Globus pallidus (tissue), 1 donor: ENCODE measurements around the gene EHD4.

Experiments
- DNase-seq: peaks from one replicate; pipeline ENCODE4 v3.0.0-alpha.2; 2015; ENCODE audit warnings: low spot score

The EHD4 gene

DNA sequence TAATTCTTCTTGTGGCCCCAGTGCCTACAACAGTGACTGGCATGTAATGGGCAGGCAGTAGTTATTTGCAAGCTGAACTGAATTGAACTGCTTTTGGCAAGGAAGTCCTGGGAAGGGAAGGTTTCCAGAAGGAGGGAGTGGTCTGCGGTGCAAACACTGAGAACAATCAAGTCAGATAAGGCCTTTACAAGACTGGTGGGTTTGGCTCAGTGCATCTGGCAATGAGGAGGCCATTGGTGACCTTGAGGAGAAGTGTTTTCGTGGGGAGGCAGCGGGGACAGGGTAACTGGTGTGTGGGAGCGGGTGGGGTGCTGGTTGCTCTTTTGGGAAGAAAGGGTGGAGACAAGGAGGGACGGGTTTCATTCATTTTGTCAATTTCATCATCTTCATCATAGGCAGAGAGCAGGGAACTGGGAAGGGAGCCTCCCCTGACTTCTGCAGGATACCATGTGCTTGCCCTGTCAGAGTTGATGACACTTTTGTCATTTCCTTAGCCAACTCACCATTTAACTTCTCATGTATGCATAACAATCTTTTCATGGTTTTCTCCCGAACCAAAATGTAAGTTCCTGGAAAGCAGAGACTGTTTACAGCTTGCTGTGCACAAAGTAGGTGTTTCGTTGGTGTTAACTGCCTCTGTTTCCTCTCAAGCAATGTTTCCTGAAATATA lies 8.4 kb upstream of the EHD4 start:
- no peak for DNase-seq

DNA sequence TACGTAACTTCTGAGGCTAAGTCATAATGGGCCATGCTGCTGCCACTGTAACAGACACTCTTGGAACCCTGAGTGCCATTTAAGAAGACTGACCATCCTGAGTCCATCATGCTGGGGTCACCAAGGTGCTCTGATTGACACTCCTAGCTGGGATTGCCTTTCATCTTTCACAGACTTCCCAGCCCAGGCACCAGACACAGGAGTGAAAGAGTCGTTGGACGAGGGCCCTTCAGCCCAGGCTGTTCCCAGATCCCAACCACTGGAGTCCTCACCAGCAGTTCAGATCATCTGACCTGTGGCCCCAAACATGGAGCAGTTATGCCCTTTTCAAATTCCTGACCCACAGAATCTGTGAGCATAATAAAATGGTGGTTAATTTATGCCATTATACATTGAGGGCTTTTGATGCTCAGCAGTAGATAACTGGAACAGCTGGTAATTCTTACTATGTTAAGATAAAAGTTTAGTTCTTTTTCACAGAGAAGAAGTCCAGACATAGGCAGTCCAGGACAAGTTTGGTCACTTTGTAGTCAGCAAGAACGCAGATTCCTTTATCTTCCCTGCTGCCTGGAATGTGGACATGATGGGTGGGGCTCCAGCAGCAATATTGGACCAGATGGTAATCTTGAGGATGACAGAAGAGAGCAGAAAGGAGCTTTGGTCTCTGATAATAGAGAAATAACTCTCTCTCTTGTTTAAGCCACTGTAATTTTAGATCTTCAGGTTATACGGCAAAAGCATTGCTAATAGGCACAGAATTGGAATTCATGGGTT lies 7.3 kb upstream of the EHD4 start:
- DNase-seq, result no peak

DNA sequence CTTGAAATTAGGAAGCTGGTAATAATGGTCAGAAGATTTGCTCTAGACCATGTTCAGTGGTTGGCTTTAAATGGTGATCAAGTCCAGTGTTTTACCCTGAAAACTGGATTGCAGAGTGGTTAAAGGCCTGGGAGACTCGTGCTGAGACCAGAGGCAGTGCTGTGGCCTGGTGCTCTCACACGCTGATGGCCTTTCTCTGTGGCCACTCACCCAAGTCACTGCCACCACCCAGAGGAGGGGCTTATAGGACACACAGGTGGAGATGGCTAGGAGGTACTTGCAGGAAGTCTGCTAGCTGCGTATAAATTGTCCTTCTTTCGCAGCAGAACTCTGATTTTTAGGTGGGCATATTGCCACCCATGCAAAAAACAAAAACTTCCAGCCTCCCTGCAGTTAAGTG lies 6.2 kb upstream of the EHD4 start:
- DNase-seq, result no peak

DNA sequence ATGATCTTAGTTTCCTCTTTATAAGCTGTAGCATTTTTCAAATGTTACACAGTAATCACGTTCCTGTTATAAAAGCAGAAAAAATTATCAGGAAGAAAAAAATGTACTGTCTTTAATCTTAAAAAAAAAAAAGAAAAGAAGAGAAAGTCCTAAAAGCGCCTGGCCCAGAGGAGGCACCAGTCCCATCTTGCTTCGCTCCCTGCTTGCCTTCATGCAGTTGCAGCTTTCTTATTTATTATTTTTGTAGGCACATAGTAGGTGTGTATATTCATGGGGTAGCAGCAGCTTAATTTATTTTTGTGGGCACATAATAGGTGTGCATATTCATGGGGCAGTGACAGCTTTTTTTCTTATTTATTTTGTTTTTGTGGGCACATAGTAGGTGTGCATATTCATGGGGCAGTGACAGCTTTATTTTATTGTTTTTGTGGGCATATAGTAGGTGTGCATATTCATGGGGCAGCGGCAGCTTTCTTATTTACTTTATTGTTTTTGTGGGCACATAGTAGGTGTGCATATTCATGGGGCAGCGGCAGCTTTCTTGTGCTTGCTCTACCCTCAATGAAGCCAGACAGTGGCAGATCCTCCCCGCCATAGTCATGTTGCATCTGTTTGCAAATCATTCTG lies 5.5 kb upstream of the EHD4 start:
- DNase-seq, result no peak

DNA sequence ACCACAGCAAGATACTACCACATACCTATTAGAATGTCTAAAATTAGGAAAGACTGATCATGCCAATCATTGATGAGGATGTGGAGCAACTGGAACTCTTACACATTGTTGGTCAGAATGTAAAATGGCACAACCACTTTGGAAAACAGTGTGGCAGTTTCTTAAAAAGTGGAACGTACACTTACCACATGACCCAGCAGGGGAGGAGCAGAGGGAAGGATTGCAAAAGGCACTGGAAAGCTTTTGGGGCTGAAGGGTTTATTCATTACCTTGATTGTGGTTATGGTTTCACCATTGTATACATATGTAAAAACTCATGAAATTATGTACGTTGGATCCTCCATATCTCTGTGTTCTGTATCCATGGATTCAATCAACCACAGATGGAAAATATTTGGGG lies 3.3 kb upstream of the EHD4 start:
- DNase-seq, result no peak

DNA sequence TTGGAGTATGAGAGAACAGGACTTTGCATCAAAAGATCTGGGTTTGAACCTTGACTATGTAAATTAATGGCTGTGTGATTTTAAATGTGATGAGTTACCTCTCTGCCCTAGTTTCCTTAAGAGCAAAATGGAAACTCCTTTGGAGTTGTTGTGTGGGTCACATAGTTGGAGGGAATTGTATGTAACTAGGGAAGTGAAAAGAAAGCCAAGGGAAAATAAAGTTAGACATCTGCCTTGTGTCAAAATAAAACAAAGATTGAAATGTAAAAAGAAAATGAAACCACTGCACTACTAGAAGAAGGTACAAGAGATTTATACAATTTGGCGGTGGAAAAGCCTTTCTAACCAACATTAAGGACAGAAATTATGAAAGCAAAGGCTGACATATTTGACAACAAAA lies 1.7 kb upstream of the EHD4 start:
- no peak for DNase-seq

DNA sequence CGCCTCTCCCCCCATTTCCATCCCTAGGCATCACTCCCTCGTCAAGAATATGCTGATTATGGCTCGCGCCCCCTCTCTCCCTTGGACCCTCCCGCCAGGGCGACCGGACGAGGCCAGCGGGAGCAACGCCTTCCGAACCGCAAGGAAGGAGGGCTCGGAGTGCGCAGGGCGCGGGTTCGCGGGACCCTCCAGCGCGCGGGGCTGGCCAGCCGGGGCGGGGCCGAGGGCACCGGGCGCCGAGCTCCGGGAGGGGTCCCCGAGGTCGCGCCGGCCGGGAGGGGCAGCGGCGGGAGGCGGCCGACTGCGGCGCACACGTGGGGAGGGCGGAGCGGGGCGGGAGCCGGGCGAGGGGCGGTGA lies 483 bp downstream of the EHD4 start:
- no peak for DNase-seq

DNA sequence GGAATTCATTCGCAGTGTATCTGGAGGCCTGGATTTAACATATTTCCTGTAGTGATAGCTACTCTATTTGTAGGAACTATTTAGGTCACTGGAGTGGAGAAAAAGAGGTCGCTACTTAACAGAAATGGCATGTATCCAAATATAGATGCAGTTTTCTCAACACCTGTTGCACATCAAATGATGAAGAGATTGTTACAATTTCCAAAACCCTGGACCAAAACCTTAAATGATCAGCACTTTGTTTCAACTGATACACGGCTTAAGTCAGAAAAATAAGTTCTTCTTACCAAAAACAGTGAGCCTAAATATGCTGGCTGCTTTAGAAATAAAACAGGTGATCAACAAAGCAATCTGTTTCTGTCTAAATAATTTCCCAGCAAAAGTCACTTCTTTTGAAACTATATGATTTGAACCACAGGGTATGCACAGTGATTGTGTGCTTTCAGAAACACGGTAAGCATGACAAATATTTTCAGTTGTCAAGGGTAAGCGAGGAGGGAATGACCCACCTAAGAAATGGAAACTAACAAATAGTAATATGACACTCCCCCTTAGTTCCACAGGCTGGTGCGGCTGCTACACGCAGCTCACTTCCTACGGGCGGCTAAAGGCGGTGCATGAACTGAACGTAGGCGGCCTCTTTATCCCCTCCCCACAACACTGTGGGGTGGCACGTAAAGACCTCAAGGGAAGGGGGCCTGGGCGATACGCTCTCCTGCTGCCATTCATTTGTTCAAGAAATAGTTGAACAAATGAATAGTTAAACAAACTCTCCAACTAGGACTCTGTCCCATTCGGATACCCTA lies 1.1 kb downstream of the EHD4 start:
- peak; percentile 28 for DNase-seq

DNA sequence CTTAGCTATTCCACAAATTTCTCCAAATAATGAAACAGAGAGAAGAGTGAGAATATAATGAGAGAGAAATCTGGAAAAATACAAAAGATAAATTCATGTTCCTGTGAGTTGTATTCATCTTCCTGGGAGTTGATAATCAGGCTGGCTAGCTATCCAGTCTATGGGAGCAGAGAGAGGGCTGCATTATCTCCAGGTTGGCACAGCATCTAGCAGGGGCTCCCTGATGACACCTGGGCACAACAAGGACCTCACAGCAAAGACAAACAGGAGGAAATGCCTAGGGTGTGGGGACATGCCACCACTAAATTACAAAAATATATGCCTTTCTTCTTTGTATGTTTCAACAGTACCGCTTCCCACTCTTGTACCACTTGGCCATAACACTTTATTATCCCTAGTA lies 1.9 kb downstream of the EHD4 start:
- DNase-seq, result no peak

DNA sequence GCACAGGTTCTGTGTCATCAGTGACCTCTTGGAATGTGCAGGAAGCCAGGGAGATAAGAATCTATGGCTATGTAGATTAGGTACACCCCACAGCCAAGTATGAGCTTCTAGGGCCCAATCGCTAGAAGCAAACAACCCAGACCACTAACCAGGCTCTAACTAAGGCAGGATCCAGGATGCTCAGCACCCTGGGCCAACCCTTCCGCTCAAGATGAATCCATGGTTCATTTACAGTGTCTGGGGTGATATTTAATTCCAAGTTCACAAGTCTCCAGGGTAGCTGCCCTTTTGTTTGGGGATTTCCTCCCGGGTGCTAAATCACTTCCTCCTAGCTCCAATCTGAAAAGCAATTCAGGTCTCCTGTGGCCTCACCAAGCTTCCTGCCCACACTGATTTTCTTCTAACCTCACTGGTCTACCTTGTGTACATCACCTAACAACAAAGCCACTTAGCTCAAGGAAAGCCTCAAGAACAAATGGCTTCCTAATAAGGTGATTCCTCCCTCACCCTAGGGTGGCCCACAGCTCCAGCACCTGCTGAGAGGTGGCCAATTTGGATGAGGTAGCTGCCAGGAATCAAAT lies 2.4 kb downstream of the EHD4 start:
- DNase-seq, result no peak

DNA sequence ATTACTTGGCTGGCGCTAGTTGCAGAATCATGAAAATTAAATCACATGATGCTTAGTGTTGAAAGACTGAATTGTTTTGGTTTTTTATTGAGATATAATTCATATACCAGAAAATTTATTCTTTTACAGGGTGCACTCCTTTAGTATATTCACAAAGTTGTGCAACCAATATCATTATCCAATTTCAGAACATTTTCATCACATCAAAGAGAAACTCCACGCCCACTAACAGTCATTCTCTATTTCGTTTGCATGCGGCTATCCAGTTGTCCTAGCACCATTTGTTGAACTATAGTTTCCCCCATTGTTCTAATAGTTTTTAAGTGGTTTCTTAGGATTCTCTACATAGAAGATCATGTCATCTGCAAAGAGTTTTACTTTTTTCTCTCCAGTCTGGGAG lies 3.7 kb downstream of the EHD4 start:
- no peak for DNase-seq

DNA sequence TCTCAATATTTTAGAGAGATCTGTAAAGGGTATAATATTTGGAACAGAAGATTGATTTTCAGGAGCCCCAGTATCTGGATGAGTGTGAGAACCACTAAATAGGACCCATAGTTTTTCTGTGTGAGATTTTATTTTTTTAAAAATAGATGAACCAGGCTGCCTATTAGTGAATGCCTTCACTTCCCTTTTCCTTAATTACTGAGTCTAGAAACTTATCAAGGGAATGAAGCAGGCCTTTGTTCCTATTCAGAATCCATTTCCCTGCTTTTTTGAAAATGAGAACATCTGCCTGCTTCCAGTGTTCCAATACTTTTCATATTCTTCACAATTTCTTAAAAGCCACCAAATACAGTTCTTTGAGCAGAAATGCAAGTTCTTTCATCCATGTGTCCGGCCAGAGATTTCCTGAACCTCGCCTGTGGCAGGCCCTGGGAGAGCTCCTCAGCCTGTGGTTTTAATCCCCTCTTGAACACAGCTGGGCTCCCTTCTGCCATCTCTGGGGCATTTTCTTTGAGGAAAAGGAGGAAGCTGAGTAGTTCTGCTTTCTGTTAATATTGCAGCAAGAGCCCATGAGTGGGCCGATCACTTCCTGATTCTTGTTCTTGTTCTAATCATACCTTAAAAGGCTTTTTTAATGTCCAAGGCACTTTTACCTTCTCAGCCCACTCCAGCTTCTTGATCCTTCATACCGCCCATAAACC lies 4.7 kb downstream of the EHD4 start:
- peak; percentile 60 for DNase-seq

DNA sequence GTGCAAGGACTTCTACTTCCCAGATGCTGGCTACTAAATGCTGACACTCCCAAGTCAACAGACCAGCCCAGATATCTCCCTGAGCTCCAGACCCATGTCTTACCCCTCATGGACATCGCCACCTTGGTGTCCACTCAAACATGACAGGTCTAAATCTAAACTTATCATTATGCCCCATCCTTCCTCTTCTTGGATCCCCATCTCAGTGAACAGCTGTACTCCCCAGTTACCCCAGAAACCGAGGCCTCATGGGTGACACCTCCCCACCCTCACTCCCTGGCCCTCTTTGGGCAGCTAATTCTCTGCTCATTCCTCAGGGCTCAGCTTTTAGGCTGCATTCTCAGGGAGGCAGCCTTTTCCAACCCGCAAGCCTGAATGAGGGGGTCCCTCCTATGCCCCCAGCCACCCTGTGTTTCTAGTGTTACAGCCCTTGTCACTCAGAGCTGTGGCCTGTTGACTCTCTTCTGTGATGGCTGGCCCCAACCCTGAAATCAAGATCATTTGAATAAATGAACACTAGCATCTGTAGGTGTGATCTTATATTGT lies 5.4 kb downstream of the EHD4 start:
- no peak for DNase-seq

DNA sequence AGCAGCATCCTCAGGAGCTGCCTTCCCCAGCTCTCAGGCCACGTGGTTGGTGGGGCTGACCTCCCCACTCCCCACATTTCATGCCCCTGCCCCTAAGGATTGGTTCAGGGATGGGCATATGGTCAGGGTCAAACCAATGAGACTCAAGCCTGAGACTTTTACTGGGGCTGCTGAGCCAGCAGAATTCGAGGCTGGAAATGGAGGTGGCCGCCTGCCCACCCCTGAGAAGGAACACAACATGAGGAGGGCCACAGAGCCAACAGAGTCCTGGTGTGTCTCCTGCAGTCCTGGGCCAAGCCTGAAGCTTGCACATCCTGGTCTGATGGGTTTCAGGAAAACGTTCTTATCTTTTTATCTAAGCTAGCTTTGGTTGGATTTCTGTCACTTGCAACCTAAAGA lies 5.9 kb downstream of the EHD4 start:
- DNase-seq, result no peak

DNA sequence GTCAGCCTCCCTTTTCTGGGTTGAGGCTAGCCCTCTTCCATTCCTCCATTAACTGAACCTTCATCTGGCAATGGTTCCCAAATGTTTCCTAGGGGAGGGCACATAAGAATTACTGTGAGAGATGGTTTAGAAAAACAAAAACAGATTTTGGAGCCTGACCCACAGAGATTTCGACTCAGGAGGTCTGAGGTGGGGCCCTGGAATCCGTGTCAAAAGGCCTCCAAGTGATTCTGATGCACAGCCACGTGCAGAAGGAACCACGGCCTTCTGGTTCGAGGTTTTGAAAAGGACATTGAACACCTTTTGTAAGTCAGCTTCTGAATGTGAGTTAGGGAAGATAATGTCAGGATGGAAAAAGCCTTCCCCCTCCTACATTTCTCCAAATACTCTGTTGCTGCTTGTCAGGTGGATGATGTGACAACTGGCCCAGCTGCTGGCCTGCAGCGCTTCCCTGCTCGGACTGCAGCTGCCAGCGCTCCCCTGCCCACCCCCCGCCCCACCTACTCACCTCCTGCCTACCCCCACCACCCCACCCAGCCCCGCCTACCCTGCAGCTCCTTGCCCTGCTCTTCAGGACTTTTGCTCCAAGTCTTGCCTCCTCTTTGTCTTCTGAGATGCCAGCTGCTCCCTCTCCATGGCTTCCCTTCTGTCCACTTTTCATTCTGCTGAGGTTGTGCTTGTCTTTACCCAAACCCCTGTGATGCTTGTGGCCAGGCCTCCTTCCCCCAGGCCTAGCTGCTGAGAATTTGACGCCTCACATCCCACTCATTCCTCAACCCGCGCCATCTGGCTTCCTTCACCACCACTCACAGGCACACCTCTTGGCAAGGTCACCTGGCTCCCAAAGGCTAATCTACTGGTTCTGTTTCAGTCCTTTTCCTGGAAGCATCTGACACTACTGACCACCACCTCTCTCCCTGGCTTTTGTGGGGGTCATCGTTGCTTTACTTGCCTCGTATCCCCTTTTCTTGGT lies 6.6 kb downstream of the EHD4 start:
- DNase-seq, result no peak

DNA sequence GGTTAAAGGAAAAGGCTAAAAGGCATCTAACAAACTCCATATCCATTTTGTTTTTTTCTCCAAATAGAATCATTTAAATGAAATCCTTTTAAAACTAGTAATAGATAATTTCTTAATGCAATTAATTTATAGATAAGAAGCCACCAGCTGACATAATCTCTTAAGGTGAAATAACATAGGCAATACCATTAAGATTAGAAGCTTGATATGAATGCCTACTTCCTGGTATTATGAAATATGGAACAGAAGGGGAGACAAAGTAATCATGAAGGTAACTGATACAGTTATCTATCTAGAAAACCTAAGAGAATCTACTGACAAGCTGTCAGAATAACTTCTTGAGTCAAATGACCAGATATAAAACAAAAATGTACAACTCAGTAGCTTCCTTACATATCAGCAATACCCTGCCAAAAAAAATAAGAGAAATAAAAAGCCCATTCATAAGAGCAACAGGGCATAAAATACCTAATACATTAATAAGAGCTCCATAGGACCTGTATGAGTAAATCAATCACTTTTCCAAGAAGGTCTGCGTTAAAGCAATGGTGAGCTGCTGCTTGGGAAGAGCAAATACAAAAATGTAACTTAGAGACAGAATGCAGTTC lies 10.7 kb downstream of the EHD4 start:
- DNase-seq, result no peak

DNA sequence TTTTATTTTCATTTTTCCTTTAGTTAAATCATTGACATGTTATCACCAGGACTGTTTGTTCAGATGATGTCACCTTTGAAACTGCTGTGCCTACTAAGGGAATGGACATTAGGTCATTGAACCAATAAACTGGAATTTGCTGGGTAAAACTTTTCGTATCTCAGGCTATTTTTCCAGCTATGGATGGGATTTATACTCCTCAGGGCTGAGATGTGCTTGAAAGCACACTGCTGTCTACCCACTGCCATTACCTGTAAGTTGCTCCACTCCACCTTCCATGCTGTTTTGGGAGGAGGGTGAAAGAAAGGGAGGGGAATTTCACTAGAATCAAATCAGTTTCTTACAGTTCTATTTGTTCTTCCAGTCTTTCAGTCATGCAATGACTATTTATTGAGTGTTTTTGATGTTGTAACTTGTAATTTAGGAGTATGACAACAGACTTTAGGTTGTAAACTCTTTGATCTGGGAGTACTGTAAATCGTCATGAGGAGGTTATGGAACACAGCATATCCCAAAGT lies 11.3 kb downstream of the EHD4 start:
- DNase-seq, result no peak

DNA sequence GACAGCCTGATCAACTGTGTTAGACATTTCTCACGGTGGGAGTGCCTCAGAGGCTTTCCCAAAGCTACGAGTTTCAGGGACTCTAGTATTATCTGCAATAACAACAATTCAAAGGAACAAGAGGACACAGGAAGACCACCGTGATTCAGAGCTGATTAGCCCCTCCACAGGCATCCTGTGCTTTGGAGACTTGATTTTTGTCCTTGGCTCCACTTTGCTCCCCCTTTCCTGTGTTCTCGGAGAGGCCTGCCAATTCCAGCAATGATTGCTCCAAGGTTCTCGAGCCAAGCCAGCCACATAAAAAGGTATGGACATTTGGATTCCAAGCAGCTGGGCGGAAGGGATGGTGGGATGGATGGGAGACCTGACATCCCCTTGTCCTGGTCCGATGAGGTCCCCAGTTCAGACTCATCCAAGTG lies 14.3 kb downstream of the EHD4 start:
- DNase-seq, result no peak
